ENCODE data around the gene KCNF1. TPM values are rescaled to one million over a fixed set of nuclear protein-coding genes. Genes with fewer than 3 reads are reported as not detected.

KCNF1 gene, protein sequence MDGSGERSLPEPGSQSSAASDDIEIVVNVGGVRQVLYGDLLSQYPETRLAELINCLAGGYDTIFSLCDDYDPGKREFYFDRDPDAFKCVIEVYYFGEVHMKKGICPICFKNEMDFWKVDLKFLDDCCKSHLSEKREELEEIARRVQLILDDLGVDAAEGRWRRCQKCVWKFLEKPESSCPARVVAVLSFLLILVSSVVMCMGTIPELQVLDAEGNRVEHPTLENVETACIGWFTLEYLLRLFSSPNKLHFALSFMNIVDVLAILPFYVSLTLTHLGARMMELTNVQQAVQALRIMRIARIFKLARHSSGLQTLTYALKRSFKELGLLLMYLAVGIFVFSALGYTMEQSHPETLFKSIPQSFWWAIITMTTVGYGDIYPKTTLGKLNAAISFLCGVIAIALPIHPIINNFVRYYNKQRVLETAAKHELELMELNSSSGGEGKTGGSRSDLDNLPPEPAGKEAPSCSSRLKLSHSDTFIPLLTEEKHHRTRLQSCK
- total RNA-seq (not detected), total RNA-seq (0 reads per million in 2 donors)

DNA sequence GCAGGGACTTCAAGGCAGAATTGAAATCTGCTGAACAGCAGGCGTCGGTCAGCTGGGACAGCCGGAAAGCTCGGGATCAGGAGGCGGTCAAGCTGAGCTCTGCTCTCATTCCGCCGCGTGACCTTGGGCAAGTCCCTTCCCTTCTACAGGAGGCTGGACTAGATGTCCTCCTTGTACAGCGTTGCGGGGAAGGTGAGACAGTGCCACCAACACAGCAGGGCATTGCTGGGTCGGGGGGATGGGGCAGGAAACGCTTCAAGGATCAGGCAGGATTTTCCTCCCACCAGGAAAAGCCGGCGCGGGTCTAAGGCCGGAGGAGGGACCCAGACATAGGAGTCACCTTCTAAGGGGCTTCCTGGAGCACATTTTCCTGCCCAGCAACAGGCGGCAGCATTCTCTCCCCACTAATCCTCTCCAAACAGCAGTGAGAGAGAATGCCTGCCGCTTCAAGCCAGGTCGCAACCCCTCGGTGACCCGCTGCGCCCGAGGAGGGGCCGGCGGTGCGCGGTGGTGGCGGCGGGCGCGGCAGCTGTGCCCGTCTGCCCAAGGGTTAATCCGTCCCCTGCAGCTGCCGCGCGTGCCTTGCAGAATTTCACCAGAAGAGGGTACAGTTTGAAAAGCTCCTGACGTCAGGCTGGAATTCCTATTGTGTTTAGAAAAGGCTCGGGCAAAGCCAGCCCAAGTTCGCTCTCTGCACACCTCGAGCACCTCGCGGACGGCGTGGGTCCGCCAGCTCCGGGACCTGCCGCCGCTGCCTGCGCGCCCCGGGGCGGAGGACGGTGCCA, at the start of gene KCNF1:
Gene KCNF1 (plus strand): TSS at position 644 of the 785 bp plus-strand sequence. CDS start 493 bp downstream, outside the sequence.
- H3K9me3 ChIP-seq (ENCODE audit: control insufficient read depth, low read length, poor library complexity, severe bottlenecking), result no peaks in the 10 kb centered on the region
- no peak within 1 kb of the TSS for H3K27ac Mint-ChIP-seq
- H3K27me3 Mint-ChIP-seq, result peaks cover 59% of the 10 kb centered on the region
- H3K4me1 Mint-ChIP-seq, result peaks cover 7% of the 10 kb centered on the region
- no peak for DNase-seq
- no peak for ATAC-seq
- H3K4me3 Mint-ChIP-seq, result peak within 1 kb of the TSS; percentile 56
- peaks cover 5% of the 10 kb centered on the region for H3K36me3 Mint-ChIP-seq (ENCODE audit: low read depth)

DNA sequence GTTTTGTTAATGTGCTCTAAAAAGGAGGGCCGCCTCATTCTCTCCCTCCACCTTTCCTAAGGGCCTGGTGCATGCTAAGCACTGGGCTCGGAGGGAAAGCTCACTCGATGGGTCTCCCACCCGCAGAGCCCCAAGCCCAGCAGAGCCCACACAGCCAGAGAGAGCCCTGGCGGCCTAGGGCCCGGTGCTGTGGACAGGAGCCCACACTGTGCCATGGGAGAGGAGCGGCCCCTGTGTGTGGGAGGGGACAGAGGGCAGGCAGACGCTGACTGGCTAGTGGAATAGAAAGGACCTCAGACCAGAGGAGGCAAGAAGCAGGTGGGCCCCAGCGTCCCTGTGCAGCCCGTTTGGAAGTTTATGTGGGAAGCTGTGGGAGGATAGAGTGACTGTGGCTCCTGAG, 49.4 kb upstream of the KCNF1 start:
- ATAC-seq, result no peak
- peaks cover 7% of the 10 kb centered on the region for H3K36me3 Mint-ChIP-seq (ENCODE audit: low read depth)
- peak overlapping the region; percentile 16 for H3K27ac Mint-ChIP-seq
- H3K4me3 Mint-ChIP-seq, result no peak overlapping the region
- H3K4me1 Mint-ChIP-seq, result peaks cover 28% of the 10 kb centered on the region
- peaks cover 26% of the 10 kb centered on the region for H3K27me3 Mint-ChIP-seq
- no peaks in the 10 kb centered on the region for H3K9me3 ChIP-seq (ENCODE audit: control insufficient read depth, low read length, poor library complexity, severe bottlenecking)
- DNase-seq, result no peak

DNA sequence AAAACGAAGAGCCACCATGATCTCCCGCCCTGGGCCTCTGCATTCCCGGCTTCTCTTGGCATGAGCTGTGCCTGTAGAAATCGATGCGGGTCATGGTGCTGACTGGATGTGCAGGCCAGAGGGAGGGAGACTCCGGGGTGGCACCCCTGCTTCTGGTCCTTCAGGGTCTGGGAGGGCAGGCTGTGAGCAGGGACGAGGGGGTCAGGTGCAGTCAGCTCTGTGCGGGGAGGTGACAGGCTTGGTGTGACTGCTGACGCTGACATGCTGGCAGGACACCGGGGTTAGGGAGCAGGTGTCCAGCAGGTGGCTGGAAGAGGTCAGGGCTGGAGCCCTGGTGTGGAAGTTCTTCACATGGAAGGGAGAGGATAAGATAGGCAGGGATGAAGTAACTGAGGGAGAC, 48.7 kb upstream of the KCNF1 start:
- DNase-seq (no peak), ATAC-seq (no peak)
- Mint-ChIP-seq H3K4me1 (peaks cover 26% of the 10 kb centered on the region), H3K27ac (no peak overlapping the region), H3K4me3 (no peak overlapping the region), H3K27me3 (peaks cover 27% of the 10 kb centered on the region), H3K36me3 (ENCODE audit: low read depth) (peaks cover 7% of the 10 kb centered on the region)
- H3K9me3 ChIP-seq (ENCODE audit: control insufficient read depth, low read length, poor library complexity, severe bottlenecking), result no peaks in the 10 kb centered on the region

DNA sequence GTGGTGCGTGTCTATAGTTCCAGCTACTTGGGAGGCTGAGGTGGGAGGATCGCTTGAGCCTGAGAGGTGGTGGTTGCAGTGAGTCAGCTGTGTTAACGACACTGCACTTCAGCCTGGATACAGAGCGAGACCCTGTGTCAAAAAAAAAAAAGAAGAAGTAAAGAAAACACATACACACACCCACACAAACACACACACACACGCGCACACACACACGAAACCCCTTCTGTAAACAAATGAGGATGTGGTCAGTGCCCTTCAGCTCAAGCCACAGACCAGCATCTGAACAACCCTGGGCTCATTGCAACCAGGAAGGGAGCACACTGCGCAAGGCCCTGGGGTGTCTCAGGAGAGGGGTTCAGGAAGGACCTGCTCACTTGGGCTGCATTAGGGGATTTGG, 47.9 kb upstream of the KCNF1 start:
- Mint-ChIP-seq H3K36me3 (ENCODE audit: low read depth) (peaks cover 7% of the 10 kb centered on the region), H3K4me1 (peaks cover 26% of the 10 kb centered on the region), H3K4me3 (peak overlapping the region; percentile 49), H3K27ac (no peak overlapping the region), H3K27me3 (peaks cover 29% of the 10 kb centered on the region)
- ATAC-seq (peak; percentile 31), DNase-seq (no peak)
- no peaks in the 10 kb centered on the region for H3K9me3 ChIP-seq (ENCODE audit: control insufficient read depth, low read length, poor library complexity, severe bottlenecking)

DNA sequence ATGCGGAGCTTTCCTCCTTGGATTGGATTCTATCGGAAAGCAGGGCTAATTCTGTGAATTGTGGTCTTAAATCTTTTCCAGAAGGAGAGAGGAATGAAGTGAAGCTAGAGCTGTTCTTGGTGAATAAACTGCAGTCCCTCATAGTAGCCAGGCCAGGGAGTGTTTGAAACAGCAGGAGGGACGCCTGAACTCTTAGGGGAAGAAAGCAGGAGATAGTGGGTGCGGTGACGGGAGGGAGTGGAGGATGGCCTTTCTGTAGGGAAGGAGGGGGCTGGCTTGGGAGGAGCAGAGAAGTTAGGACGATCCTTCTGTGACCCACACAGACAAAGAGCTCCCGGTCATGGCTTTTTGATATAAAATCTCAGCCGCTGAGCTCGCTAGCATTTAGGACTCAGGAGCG, 47.5 kb upstream of the KCNF1 start:
- Mint-ChIP-seq H3K36me3 (ENCODE audit: low read depth) (peaks cover 7% of the 10 kb centered on the region), H3K4me3 (peak overlapping the region; percentile 49), H3K4me1 (peaks cover 26% of the 10 kb centered on the region), H3K27ac (no peak overlapping the region), H3K27me3 (peaks cover 28% of the 10 kb centered on the region)
- ATAC-seq, result no peak
- no peaks in the 10 kb centered on the region for H3K9me3 ChIP-seq (ENCODE audit: control insufficient read depth, low read length, poor library complexity, severe bottlenecking)
- no peak for DNase-seq

DNA sequence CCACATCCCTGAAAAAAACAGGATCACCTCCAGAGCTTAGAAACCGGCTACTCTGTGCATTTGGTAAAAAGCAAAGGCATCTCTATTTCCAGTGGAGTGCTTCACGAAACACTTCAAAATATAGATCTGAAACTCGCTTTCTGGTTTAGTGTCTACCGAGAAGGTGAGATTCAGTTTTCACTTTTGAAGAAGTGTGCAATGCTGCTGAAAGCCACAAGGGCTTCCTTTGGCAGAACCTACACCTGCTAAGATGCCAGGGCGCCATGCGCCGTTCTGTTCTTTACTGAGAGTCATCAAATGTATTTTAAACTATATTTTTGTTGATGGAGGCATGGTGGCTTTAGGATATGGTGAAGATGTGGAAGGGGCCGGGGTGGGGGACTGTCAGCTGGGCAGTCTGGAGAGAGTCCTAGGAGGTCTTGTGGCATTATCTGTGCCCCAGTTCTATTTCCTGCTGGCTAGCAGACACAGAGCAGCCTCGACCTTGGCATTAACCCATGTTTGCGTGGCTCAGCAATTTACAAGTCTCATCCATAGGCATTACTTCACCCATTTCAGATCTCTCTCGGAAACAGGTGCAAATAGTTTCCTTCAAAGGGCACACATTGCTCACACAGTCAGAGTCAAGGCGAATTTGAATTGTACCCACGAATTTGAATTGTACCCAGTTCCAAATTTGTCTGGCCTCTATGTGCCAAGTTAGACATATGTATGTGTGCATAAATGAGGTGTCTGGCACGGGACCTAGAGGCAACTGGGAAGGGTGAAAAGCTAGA, 46.7 kb upstream of the KCNF1 start:
- Mint-ChIP-seq H3K27me3 (peaks cover 34% of the 10 kb centered on the region), H3K36me3 (ENCODE audit: low read depth) (peaks cover 7% of the 10 kb centered on the region), H3K4me3 (peak overlapping the region; percentile 59), H3K4me1 (peaks cover 26% of the 10 kb centered on the region), H3K27ac (no peak overlapping the region)
- no peaks in the 10 kb centered on the region for H3K9me3 ChIP-seq (ENCODE audit: control insufficient read depth, low read length, poor library complexity, severe bottlenecking)
- ATAC-seq, result peak; percentile 82
- DNase-seq, result no peak

DNA sequence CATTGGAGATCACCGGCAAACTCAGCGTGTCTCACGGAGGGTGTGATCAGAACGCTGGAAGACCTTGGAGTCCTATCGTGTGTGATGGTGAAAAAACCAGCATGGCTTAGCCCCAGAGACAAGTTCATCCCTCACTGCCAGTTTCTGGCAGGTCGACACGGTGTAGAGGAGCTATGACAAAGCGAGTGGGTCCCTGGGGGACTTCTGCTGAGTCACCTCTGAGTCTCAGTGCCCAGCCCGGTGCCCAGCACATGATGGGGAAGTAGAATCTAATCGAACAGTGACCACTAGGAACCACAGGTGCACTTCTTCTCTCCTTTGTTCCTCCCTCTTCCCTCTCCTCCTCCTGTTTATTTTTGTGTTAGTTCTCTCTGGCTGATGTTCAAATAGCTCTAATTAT, 45.9 kb upstream of the KCNF1 start:
- H3K27ac Mint-ChIP-seq, result no peak overlapping the region
- peaks cover 7% of the 10 kb centered on the region for H3K36me3 Mint-ChIP-seq (ENCODE audit: low read depth)
- H3K9me3 ChIP-seq (ENCODE audit: control insufficient read depth, low read length, poor library complexity, severe bottlenecking), result no peaks in the 10 kb centered on the region
- DNase-seq (no peak), ATAC-seq (no peak)
- peaks cover 35% of the 10 kb centered on the region for H3K27me3 Mint-ChIP-seq
- peak overlapping the region; percentile 12 for H3K4me3 Mint-ChIP-seq
- peaks cover 25% of the 10 kb centered on the region for H3K4me1 Mint-ChIP-seq

DNA sequence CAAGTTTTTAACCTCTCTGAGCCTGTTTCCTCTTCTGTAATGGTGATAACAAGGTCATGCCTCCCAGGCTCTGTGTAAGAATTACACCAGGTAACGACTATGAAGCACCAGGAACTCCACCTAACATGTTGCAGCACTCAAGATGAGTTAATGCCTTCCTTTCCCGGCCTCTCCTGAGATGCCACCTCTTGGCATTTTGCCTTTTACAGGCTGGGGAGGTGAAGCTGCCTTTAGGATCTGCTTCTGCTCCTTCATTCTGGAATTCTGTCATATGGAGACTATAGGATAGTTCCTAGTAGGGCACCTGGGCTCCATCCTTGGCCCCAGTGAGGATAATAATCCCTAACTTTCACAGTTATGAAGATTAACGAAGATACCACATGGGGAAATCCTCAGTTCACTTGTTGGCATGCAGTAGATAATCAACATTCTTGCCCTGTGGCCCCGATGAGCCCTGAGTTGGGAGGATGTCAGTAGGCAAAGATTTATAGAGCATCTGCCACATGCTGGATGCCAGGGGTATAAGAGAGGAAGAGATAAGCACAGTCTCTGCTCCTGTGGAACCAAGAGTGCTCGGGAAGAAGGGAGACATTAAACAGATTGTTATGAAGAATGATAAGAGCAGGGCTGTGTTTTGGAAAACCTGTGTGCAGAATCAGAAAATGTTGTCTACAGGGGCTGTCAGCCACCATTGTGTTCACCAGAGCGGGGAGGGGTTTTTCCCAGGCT, 43.9 kb upstream of the KCNF1 start:
- Mint-ChIP-seq H3K4me3 (no peak overlapping the region), H3K4me1 (peaks cover 19% of the 10 kb centered on the region)
- no peak for DNase-seq

DNA sequence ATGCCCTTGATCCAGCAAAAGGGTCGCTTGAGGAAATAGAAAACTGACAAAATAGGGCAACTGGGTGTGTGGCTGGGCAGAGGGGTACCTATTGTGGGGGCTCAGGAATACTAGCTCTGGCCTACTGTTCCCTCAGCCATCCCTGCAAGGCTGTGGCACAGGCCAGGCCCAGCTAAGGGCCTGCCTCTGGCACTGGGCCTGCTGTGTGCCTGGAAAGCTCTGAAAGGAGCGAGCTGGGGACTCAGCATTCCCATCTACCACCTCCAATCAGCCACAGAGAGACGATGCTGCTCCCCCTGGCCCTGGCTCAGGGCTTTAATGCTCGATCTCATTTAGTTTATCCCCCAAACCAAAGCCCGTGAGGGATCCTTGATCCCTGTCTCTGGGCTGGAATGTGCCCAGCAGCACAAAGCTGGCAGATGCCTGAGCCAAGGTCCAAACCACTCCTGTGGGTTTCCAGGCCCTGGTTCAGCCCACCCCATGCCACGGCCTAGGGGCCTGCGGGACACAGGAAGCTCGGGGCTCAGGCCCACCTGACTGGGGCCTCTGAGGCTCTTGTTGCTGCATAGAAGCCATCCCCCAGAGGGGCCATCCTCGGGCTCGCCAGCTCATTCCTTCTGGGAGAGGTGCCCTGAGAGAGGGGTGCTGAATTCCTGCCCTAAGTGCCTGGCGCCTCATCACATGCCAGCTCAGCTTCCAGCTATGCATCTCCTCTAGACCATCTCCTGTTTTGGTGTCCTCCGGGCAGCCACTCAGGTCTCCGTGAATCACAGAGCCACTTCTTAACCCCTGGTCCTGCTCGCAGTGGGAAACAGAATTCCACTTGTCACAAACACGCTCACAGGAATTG, 43.0 kb upstream of the KCNF1 start:
- H3K36me3 Mint-ChIP-seq (ENCODE audit: low read depth), result no peaks in the 10 kb centered on the region
- no peak for DNase-seq
- ATAC-seq, result no peak
- no peaks in the 10 kb centered on the region for H3K9me3 ChIP-seq (ENCODE audit: control insufficient read depth, low read length, poor library complexity, severe bottlenecking)
- H3K27ac Mint-ChIP-seq, result no peak overlapping the region
- peaks cover 17% of the 10 kb centered on the region for H3K4me1 Mint-ChIP-seq
- no peak overlapping the region for H3K4me3 Mint-ChIP-seq
- peaks cover 27% of the 10 kb centered on the region for H3K27me3 Mint-ChIP-seq

More for the DNA sequence above, 43.9 kb upstream of the KCNF1 start:
- Mint-ChIP-seq H3K36me3 (ENCODE audit: low read depth) (peaks cover 3% of the 10 kb centered on the region), H3K27me3 (peaks cover 35% of the 10 kb centered on the region), H3K27ac (no peak overlapping the region)
- no peak for ATAC-seq
- H3K9me3 ChIP-seq (ENCODE audit: control insufficient read depth, low read length, poor library complexity, severe bottlenecking), result no peaks in the 10 kb centered on the region

DNA sequence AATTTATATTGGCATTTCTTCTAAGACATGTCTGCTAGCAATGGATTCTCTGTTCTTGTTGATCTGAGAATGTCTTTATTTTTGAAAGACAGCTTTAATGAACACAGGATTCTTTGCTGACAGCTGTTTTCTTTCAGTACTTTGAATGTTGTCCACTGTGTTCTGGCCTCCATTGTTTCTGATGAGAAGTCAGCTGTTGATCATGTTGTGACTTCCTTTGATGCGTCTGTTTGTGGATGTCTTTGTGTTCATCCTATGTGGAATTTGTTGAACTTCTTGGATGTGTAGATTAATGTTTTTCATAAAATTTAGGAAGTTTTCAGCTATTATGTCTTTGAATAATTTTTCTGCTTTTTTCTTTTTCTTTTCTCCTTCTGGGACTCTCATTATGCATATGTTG, 39.8 kb upstream of the KCNF1 start:
- Mint-ChIP-seq H3K4me1 (no peaks in the 10 kb centered on the region), H3K27ac (no peak overlapping the region), H3K36me3 (ENCODE audit: low read depth) (no peaks in the 10 kb centered on the region), H3K4me3 (no peak overlapping the region), H3K27me3 (peaks cover 27% of the 10 kb centered on the region)
- no peak for DNase-seq
- ATAC-seq, result no peak
- no peaks in the 10 kb centered on the region for H3K9me3 ChIP-seq (ENCODE audit: control insufficient read depth, low read length, poor library complexity, severe bottlenecking)

DNA sequence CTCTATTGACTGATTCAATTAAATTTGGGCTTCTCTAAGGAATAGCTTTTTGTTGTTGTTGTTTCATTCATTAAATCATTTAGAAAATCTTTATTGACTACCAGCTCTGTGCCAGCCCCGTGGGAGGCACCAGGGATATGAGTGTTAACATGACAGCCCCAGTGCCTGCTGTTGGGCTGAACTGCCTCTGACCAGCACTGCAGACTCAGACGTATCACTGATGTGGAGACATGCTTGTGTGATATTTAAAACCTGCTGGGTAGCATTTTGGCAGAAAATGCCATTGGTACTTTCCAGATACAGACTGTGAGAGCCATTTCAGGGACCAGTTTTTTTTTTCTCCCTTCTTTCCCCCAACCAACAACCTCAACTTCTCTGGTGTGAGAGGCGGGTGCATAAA, 38.6 kb upstream of the KCNF1 start:
- H3K4me1 Mint-ChIP-seq, result no peaks in the 10 kb centered on the region
- H3K4me3 Mint-ChIP-seq, result no peak overlapping the region
- DNase-seq (no peak), ATAC-seq (no peak)
- no peak overlapping the region for H3K27ac Mint-ChIP-seq
- H3K9me3 ChIP-seq (ENCODE audit: control insufficient read depth, low read length, poor library complexity, severe bottlenecking), result no peaks in the 10 kb centered on the region
- peaks cover 30% of the 10 kb centered on the region for H3K27me3 Mint-ChIP-seq
- H3K36me3 Mint-ChIP-seq (ENCODE audit: low read depth), result no peaks in the 10 kb centered on the region

Measured in T-helper 17 cell (primary cell).